ENCODE measurements around the gene EPHX1. TPM values are rescaled to one million over a fixed set of nuclear protein-coding genes. Genes with fewer than 3 reads are reported as not detected.
A peak's percentile ranks its signal among the peaks of the same experiment; 100 is the strongest.

The EPHX1 gene
- total and polyA plus RNA-seq, 2 donors (not counting 1 experiment from before 2014, with no cell fraction given), result 39.1 to 44.3 TPM

DNA sequence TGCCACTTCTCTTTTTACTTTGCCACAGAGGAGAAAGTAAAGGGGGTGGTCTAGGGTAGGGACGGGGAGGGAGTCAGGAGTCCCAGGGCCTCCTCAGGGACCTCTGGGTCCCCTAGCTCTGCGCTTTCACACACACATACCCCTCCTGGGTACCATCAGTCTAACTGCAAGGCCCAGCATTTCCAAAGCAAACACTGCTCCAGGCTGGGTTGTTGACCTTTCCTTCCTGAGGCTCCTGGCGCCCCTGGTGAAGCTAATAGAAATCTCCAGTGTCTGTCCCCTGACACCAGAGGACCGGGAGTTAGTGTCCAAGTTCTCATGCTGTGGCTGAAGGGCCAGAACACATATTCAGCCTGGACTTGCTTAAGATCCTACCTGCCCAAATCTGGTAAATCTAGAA lies 68.4 kb downstream of the EPHX1 start:
- Histone ChIP-seq H3K79me2 (ENCODE audit: control insufficient read depth, insufficient read depth, low read length) (peaks cover 8% of the 10 kb centered on the region), H3K4me2 (ENCODE audit: extremely low read depth, insufficient read depth, low read length) (no peak overlapping the region)

DNA sequence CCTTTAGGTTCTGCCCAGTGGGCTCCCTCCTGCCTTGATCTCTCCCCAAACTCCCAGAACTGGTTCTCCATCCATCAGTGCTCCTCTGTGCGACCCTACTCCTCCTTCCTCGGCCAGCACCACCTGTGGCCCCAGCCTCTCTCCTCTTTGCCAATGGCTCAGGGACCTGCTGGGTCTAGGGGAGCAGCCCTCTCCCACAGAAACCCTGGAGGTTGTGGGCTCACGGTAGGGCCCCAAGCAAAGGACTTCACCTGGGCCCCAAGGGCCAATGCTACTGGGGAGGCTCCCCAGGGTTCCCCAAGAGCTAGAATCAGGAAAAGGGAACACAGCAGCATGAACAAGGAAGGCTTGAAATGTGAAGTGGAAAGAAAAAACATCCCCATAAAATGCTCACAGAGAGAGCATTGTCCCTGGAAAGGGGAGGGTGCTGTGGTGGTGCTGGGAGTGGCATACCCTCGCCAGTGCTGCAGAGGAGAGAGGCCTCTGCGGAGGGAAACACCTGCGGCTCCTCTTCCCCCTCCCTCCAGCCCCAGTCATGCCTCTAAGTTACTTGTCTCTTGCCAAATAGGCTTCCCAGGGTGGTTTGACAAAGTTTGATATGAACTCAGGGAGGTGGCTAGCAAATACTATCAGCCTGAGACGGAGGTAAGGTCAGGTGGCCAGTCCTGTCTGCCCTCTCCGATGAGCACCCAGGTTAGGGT lies 69.7 kb downstream of the EPHX1 start:
- Histone ChIP-seq H3K4me2 (ENCODE audit: extremely low read depth, insufficient read depth, low read length) (no peak overlapping the region), H3K36me3 (ENCODE audit: control insufficient read depth, insufficient read depth, low read length) (peaks cover 3% of the 10 kb centered on the region), H3K4me3 (replicated peaks in 1 of 4; ENCODE audit: control extremely low read depth in 1 of 4, insufficient read depth in 1 of 4, low read depth in 3 of 4, low read length in 4 of 4) (no peak overlapping the region), H3K9ac (ENCODE audit: insufficient read depth, low read length) (no peak overlapping the region), H3K79me2 (ENCODE audit: control insufficient read depth, insufficient read depth, low read length) (peaks cover 8% of the 10 kb centered on the region), H3K4me1 (ENCODE audit: control insufficient read depth, extremely low read depth, insufficient read depth, low read length) (peaks cover 15% of the 10 kb centered on the region), H3K27ac (ENCODE audit: insufficient read depth, low read length) (no peak overlapping the region), H3K27me3 (ENCODE audit: control insufficient read depth, insufficient read depth, low read length) (no peaks in the 10 kb centered on the region), H3K9me3 (ENCODE audit: control insufficient read depth, insufficient read depth, low read depth, low read length) (no peaks in the 10 kb centered on the region), H2AFZ (ENCODE audit: low read length) (no peak overlapping the region), H4K20me1 (ENCODE audit: control insufficient read depth, extremely low read depth, insufficient read depth, low read length) (no peaks in the 10 kb centered on the region)
- TF ChIP-seq, protein P1, sequence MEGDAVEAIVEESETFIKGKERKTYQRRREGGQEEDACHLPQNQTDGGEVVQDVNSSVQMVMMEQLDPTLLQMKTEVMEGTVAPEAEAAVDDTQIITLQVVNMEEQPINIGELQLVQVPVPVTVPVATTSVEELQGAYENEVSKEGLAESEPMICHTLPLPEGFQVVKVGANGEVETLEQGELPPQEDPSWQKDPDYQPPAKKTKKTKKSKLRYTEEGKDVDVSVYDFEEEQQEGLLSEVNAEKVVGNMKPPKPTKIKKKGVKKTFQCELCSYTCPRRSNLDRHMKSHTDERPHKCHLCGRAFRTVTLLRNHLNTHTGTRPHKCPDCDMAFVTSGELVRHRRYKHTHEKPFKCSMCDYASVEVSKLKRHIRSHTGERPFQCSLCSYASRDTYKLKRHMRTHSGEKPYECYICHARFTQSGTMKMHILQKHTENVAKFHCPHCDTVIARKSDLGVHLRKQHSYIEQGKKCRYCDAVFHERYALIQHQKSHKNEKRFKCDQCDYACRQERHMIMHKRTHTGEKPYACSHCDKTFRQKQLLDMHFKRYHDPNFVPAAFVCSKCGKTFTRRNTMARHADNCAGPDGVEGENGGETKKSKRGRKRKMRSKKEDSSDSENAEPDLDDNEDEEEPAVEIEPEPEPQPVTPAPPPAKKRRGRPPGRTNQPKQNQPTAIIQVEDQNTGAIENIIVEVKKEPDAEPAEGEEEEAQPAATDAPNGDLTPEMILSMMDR (conservative IDR thresholded peaks at IDR 0.05 in 1 of 2, IDR thresholded peaks at IDR 0.05 in 1 of 2; ENCODE audit: low read depth in 1 of 2, low read length in 2 of 2), result no peak
- TF ChIP-seq EZH2 (IDR thresholded peaks at IDR 0.05; ENCODE audit: low read length, missing control alignments), result no peak
- no peak for DNase-seq (ENCODE audit: low read depth in 2 of 2)

More for the DNA sequence above, 68.4 kb downstream of the EPHX1 start:
- Histone ChIP-seq H3K36me3 (ENCODE audit: control insufficient read depth, insufficient read depth, low read length) (peaks cover 9% of the 10 kb centered on the region), H3K9me3 (ENCODE audit: control insufficient read depth, insufficient read depth, low read depth, low read length) (no peaks in the 10 kb centered on the region), H3K27me3 (ENCODE audit: control insufficient read depth, insufficient read depth, low read length) (no peaks in the 10 kb centered on the region), H3K4me3 (replicated peaks in 1 of 4; ENCODE audit: control extremely low read depth in 1 of 4, insufficient read depth in 1 of 4, low read depth in 3 of 4, low read length in 4 of 4) (no peak overlapping the region), H4K20me1 (ENCODE audit: control insufficient read depth, extremely low read depth, insufficient read depth, low read length) (no peaks in the 10 kb centered on the region), H3K27ac (ENCODE audit: insufficient read depth, low read length) (no peak overlapping the region), H3K9ac (ENCODE audit: insufficient read depth, low read length) (no peak overlapping the region), H3K4me1 (ENCODE audit: control insufficient read depth, extremely low read depth, insufficient read depth, low read length) (peaks cover 15% of the 10 kb centered on the region), H2AFZ (ENCODE audit: low read length) (no peak overlapping the region)
- DNase-seq (ENCODE audit: low read depth in 2 of 2), result no peak
- TF ChIP-seq, protein P1 (conservative IDR thresholded peaks at IDR 0.05 in 1 of 2, IDR thresholded peaks at IDR 0.05 in 1 of 2; ENCODE audit: low read depth in 1 of 2, low read length in 2 of 2), result no peak
- no peak for TF ChIP-seq EZH2 (IDR thresholded peaks at IDR 0.05; ENCODE audit: low read length, missing control alignments)

DNA sequence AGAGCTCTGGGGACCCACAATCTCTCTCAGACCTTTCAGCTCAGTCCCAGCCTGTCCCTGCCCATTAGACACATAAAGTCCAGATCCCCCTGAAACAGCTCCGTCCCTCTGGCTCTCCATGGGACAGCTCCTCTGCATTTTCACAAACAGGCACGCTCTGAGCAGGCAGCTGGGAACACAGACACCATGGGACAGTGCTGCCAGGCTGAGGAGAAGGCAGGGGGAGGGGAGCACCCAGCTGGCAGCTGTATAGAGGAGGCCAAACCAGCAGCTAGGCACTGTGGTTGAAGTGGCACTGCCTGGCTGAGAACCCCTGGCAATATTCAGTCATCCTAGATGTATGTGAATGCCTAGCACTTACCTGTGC lies 70.3 kb downstream of the EPHX1 start:
- Histone ChIP-seq H3K9ac (ENCODE audit: insufficient read depth, low read length) (no peak overlapping the region), H3K27me3 (ENCODE audit: control insufficient read depth, insufficient read depth, low read length) (no peaks in the 10 kb centered on the region), H3K4me2 (ENCODE audit: extremely low read depth, insufficient read depth, low read length) (no peak overlapping the region), H3K79me2 (ENCODE audit: control insufficient read depth, insufficient read depth, low read length) (peaks cover 8% of the 10 kb centered on the region), H3K4me1 (ENCODE audit: control insufficient read depth, extremely low read depth, insufficient read depth, low read length) (peaks cover 15% of the 10 kb centered on the region), H3K9me3 (ENCODE audit: control insufficient read depth, insufficient read depth, low read depth, low read length) (no peaks in the 10 kb centered on the region), H3K4me3 (replicated peaks in 1 of 4; ENCODE audit: control extremely low read depth in 1 of 4, insufficient read depth in 1 of 4, low read depth in 3 of 4, low read length in 4 of 4) (peak overlapping the region in 1 of 4 experiments; percentile 20), H4K20me1 (ENCODE audit: control insufficient read depth, extremely low read depth, insufficient read depth, low read length) (no peaks in the 10 kb centered on the region), H3K27ac (ENCODE audit: insufficient read depth, low read length) (no peak overlapping the region), H2AFZ (ENCODE audit: low read length) (no peak overlapping the region), H3K36me3 (ENCODE audit: control insufficient read depth, insufficient read depth, low read length) (peaks cover 3% of the 10 kb centered on the region)
- TF ChIP-seq, protein P1 (conservative IDR thresholded peaks at IDR 0.05 in 1 of 2, IDR thresholded peaks at IDR 0.05 in 1 of 2; ENCODE audit: low read depth in 1 of 2, low read length in 2 of 2), result no peak
- TF ChIP-seq EZH2 (IDR thresholded peaks at IDR 0.05; ENCODE audit: low read length, missing control alignments), result no peak
- DNase-seq (ENCODE audit: low read depth in 2 of 2), result no peak

Data from fibroblast of lung (primary cell).